Activated CD8-positive, alpha-beta memory T cell treated with anti-CD3 and anti-CD28 coated beads for 36 hours (primary cell): ENCODE measurements around the gene ZNF689. TPM values are rescaled to one million over a fixed set of nuclear protein-coding genes. Genes with fewer than 3 reads are reported as not detected.
"Not testable (repeated sequence)": the region's sequence is repeated elsewhere in the genome, so short reads cannot be mapped to it uniquely, and the experiment has no call there.

Experiments used
- CTCF ChIA-PET: fragments of 350-600 bp; sonication (Branson Sonifier 250); formaldehyde crosslinking; loops from one replicate; lab custom pipeline; 2021; ENCODE audit warnings: antibody characterized with exemption; lab: Charles Lee
- POLR2A ChIA-PET: fragments of 350-600 bp; sonication (Branson Sonifier 250); formaldehyde crosslinking; loops from one replicate; lab custom pipeline; 2021; ENCODE audit warnings: antibody characterized with exemption; lab: Charles Lee
- total RNA-seq, 2 experiments: library from RNA; stranded (reverse); gene quantifications; one replicate each; pipeline ENCODE4 v1.2.3, GENCODE V29; 2021

The ZNF689 gene
- total RNA-seq, 2 experiments from 2014 or later: 12.5 to 12.7 TPM

DNA sequence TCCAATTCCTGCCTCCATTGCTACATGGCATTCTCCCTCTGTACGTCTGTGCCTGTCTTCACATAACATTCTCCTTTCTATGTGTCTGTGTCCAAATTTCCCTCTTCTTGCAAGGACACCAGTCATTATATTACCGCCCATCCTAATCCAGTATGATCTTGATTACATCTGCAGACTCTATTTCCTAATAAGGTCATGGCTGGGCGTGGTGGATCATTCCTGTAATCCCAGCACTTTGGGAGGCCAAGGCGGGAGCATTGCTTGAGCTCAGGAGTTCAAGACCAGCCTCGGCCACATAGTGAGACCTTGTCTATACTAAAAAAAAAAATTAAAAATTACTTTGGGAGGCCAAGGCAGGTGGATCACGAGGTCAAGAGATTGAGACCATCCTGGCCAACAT lies 35.5 kb upstream of the ZNF689 start:
- ChIA-PET CTCF (no interaction called here), POLR2A (no interaction called here)

DNA sequence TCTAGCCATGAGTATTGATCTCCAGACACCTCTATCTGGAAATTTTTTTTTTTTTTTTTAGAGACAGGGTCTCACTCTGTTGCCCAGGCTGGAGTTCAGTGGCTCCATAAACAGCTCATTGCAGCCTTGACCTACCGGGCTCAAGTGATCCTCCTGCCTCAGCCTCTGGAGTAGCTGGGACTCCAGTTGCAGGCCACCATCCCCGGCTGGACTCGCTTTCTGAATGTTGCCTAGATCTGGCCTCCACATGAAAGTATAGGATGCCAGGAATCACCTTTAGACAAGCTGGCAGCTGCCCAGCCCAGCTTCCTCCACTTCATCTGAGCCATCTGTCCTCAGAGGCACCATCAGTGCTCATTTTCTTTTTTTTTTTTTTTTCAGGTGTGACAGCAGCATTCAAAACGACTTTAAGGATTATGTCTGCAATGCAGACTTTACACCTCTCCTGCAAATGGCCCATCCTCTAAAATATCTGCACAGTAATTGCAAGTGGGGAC lies 34.2 kb upstream of the ZNF689 start:
- ChIA-PET CTCF (no interaction called here), POLR2A (no interaction called here)

DNA sequence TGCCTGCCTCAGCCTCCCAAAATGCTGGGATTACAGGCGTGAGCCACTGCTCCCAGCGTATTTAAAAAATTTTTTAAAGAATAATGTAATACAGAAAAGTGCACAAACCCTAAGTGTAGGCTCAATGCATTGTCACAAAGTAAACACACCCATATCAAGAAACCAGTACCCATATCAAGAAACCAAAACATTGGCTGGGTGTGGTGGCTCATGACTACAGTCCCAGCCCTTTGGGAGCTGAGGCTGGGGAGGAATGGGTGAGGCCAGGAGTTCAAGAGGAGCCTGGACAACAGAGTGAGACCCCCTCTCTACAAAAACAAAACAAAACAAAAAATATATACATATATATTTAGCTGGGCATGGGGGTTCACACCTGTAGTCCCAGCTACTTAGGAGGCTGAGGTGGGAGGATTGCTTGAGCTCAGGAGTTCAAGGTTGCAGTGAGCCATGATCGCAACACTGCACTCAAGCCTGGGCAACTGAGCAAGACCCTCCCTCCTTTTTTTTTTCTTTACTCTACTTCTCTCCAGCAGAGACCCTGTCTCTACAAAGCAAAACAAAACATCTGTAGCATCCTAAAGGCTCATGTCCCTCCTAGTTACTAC lies 31.3 kb upstream of the ZNF689 start:
- POLR2A ChIA-PET: no interaction called here

DNA sequence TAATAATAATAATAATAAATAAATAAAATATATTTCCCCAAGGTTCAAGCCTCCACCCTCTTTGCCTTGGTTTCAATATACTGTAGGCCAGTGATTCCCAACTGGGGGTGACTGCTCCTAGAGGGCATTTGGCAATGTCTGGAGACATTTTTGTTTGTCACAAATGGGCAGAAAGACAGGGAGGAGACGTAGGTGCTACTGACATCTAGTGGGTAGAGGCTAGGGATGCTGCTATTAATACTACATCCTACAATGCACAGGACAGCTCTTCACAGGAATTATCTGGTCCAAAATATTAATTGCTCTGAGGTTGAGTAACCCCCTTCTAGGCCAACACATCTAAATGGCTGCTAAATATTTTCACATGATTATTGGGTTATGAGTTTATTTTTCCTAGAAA lies 27.8 kb upstream of the ZNF689 start:
- ChIA-PET POLR2A (no interaction called here), CTCF (no interaction called here)

More for the DNA sequence above, 31.3 kb upstream of the ZNF689 start:
- CTCF ChIA-PET: no interaction called here

DNA sequence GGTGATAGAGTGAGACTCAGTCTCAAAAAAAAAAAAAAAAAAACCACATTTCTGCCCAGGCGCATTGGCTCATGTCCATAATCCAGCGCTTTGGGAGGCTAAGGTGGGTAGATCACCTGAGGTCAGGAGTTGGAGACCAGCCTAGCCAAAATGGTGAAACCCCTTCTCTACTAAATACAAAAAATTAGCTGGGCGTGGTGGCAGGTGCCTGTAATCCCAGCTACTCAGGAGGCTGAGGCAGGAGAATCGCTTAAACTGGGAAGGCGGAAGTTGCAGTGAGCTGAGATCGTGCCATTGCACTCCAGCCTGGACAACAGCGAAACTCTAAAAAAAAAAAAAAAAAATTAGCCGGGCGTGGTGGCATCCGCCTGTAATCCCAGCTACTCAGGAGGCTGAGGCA lies 26.9 kb upstream of the ZNF689 start:
- CTCF ChIA-PET: interaction anchor here (0.6 to 0.7 kb wide), 5 partner anchors 11 to 243 kb away, joined by 3 to 4 read pairs (median 4); no protein-coding TSS in a partner anchor
- POLR2A ChIA-PET: not testable (repeated sequence)

DNA sequence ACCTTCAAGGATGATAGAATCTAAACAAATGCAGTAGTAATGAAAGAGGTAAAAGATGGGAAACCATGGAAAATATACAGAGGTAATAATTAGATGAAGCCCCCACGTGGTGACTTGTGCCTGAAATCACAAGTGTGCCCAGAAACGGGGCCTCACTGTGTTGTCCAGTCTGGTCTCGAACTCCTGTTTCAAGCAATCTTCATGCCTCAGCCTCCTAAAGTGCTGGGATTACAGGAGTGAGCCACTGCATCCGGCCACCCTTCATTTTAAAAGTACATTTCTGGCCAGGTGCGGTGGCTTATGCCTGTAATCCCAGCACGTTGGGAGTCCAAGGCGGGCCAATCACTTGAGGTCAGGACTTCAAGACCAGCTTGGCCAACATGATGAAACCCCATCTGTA lies 26.4 kb upstream of the ZNF689 start:
- POLR2A ChIA-PET: no interaction called here
- CTCF ChIA-PET: interaction anchor here (0.6 to 0.7 kb wide), 5 partner anchors 12 to 243 kb away, joined by 3 to 4 read pairs (median 4); no protein-coding TSS in a partner anchor

DNA sequence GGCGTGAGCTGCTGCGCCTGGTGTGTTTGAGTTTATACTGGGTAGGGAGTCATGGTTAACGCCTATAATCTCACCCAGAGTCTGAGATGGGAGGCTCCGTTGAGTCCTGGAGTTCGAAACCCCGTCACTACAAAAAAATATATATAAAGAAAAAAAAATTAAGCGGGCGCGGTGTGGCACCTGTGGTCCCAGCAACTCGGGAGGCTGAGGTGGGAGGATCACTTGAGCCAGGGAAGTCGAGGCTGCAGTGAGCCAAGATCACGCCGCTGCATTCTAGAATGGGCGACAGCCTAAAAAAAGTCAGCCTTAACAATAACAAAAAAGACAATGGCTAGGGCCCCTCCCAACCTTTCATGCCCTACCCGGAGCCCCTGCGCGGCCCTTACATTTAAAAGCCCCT lies 23.3 kb upstream of the ZNF689 start:
- POLR2A ChIA-PET: interaction anchor here (0.6 to 1.0 kb wide), 6 partner anchors 23 to 542 kb away, joined by 3 to 5 read pairs (median 3); partner anchors contain the start of genes TBX6, ZNF689 and ZNF771

DNA sequence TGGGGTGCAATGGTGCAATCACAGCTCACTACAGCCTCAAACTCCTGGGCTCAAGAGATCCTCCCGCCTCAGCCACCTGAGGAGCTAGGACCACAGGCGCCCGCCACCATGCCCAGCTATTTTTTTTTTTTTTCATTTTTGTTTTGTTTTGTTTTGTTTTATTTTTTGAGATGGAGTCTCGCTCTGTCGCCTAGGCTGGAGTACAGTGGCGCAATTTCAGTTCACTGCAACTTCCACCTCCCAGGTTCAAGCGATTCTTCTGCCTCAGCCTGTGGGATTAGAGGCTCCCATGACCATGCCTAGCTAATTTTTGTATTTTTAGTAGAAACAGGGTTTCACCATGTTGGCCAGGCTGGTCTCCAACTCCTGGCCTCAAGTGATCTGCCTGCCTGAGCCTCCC lies 22.3 kb upstream of the ZNF689 start:
- POLR2A ChIA-PET: interaction anchor here (1.1 kb wide), 1 partner anchor 250 kb away, joined by 6 read pairs; the partner anchor contains the start of gene SEPTIN1

More for the DNA sequence above, 23.3 kb upstream of the ZNF689 start:
- CTCF ChIA-PET: interaction anchor here (1.0 to 1.3 kb wide), 2 partner anchors 25 to 35 kb away, joined by 4 read pairs; partner anchors contain the start of gene FBRS

DNA sequence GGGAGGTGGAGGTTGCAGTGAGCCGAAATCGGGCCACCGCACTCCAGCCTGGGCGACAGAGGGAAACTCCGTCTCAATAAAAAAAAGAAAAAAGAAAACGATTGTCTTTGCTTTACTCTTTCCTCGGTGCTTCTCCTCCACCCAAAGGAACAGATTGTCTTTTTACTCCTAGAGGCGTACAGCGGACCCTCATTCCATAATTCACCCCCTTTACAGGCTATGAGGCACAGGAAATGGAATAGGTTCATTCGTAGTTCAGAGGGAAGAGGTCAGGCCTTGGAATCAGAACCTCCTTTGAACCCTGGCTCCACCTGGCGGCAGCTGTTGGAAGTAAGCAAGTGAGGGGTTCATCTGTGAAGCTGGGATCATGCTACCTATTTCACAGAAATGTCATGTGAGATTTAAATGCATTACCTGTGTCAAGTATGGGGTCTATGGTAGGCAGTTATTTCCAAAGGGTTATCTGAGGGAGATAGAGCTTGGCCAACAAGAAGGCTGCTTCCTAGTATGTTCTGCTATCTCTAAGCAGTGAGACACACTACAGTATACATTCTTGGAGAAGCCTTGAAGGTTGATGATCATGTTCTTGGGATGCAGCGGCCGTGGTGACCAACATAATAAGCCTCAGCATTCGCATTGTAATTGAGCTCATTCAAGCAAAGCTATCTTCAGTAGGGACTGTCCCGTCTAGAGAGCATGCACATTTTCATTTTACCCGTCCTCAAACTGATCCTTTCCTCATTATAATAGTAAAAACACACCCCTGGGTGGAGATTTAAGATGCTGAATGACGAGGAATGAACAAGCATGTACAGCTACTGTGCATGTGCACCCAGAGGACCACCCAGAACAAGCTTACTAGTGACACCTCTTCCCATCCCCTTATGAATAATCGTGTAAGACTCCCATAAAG lies 18.7 kb upstream of the ZNF689 start:
- ChIA-PET POLR2A (interaction anchor here (0.6 kb wide), 2 partner anchors 72 to 86 kb away, joined by 3 read pairs; no protein-coding TSS in a partner anchor), CTCF (interaction anchor here (0.6 to 2.2 kb wide), 19 partner anchors 14 to 220 kb away, joined by 3 to 13 read pairs (median 4); partner anchors contain the start of genes DCTPP1, ZNF747, ZNF764 and ZNF785)

More for the DNA sequence above, 22.3 kb upstream of the ZNF689 start:
- CTCF ChIA-PET: interaction anchor here (0.5 to 1.3 kb wide), 4 partner anchors 18 to 451 kb away, joined by 3 to 4 read pairs (median 4); no protein-coding TSS in a partner anchor

DNA sequence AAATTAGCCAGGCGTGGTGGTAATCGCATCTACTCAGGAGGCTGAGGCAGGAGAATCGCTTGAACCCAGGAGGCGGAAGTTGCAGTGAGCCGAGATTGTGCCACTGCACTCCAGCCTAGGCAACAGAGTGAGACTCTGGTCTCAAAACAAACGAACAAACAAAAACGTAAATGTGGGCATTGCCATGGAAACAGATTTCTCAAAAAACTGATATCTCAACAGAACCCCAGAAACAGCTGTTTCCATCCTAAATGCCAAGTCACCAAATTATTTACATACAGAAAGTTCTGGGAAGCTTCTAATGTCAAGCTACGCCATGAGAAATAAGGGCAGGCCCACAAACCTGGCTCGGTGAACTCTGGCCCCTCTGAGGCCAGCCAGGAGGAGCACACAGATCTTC lies 16.0 kb upstream of the ZNF689 start:
- ChIA-PET POLR2A (interaction anchor here (0.6 kb wide), 1 partner anchor 26 kb away, joined by 4 read pairs; no protein-coding TSS in a partner anchor), CTCF (interaction anchor here (0.6 to 1.4 kb wide), 4 partner anchors 11 to 281 kb away, joined by 3 to 6 read pairs (median 3); partner anchors contain the start of gene ZNF785)

DNA sequence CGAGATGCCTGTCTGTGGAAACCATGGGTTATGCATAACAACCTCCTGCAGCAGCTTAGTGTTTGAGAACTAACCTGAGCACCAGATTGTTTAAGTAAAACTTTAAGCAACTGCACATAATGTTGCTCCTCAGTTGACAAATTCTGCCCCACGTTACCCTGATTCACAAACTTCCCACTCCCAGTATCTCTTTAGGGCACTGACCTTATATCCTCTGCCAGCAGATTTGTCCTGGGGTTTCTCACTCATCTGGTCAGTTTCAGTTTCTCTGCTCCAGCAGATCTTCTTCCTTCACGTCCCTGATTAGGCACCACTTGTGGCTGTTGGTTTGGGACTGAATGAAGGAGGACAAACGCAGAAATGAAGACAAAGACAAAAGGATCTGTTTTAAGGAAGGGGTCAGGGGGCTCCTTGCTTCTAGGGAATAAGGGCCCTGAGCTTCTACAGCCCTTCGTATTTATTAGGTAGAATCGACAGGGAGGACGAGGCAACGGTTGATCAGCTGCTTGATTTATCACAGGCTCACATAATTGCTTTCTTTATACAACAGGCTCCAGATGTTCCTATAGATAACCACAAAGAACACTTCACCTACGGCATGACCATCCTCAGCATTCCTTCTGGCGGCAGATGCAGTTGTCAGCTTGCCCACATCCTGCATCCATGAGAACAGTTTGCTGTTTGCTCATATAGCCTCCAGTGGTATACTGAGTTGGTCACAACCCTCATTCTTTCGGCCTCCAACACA lies 13.5 kb upstream of the ZNF689 start:
- CTCF ChIA-PET: no interaction called here
- POLR2A ChIA-PET: no interaction called here

DNA sequence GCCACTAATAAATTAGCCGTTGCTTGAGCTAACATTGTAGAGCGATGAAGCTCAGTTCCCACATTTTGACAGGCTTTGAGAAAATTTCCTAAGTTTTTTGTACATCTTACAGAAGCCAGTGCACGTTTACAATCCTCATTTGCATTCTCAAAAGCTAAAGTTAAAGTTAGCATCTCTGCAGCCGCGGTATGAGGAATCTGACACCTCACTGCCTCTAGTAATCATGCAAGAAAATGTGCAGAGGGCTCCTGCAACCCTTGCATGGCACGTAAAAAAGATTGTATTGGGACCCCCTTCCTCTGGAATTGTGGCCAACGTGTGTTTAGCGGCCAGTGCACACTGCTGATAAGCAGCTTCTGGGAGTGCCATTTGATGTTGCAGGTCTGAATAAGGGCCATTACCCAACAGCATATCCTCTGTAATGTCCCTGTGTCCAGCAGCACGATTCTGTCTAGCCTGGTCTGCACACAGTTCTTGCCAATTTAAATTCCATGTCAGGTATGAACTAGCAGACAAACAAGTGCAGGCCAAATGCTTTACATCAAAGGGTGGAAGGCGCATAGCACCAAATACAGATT lies 12.4 kb upstream of the ZNF689 start:
- ChIA-PET POLR2A (no interaction called here), CTCF (interaction anchor here (1.3 kb wide), 1 partner anchor 192 kb away, joined by 4 read pairs; the partner anchor contains the start of gene DCTPP1)

DNA sequence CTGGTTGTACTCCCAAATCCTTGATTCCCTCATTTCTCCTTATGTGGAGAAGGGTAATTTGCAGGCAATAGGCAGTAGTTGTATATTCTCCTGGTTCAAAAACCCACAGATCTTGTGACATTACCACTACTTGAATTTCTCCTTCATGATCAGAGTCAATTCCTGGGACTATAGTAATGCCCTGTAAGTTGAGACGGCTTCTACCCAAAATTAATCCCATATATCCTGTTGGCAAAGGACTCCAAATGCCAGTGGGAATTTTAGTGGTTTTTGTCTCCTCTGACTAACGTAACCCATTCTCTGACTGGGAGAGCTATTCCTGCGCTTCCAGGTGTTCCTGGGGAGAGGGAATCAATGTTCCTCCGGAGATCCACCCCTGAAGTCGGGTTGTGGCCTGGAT lies 11.6 kb upstream of the ZNF689 start:
- ChIA-PET CTCF (interaction anchor here (0.9 to 1.3 kb wide), 2 partner anchors 13 to 192 kb away, joined by 3 to 4 read pairs; partner anchors contain the start of gene DCTPP1), POLR2A (no interaction called here)

DNA sequence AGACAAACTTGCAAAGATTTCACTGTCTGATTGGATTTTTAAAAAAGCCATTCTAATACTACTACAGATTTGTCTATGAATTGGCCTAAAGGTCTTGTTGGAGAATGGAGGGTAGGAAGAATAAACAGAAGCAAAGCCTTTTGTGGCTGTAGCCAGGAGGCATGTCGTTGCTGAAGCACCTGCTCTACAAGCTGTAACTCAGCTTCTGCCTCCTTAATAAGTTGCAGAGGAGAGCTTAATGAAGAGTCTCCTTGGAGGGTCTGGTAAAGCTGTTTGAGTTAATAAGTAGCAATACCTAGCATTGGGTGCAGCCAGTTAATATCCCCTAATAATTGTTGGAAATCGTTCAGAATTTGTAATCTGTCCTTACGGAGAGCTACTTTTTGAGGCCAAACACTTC lies 10.0 kb upstream of the ZNF689 start:
- ChIA-PET CTCF (no interaction called here), POLR2A (no interaction called here)

DNA sequence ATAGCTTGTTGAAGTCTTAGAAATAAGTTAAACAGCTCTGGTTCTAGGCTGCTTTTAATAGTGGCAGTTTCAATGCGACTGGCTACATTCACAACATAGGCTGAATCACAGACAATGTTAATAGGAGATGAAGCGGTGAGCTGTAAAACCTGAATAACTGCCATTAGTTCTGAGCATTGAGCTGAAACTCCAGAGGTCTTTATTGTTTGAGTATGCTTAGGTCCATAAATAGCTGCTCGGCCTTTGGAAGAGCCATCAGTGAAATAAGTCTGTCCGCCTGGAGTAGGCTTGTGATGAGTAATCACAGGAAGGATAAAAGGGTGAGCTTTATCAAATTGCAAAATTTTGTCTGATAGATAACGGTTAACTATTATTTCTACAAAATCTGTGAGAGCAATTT lies 9.4 kb upstream of the ZNF689 start:
- ChIA-PET CTCF (interaction anchor here (0.8 kb wide), 1 partner anchor 94 kb away, joined by 4 read pairs; no protein-coding TSS in a partner anchor), POLR2A (no interaction called here)

DNA sequence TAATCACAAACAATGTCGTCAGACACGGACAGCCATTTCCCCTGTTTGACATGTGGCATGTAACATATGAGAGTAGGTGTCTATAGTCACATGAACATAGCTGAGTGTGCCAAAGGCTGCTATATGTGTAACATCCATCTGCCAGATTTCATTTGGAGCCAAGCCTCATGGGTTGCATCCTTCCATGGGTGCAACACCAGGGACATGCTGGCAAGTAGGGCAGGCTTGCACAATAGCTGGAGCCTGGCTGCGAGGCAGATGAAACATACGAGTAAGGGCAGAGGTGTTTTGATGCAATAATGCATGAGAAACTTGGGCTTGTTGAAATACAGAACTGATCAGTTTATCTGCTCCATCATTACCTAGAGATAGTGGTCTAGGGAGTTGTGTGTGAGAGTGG lies 9.0 kb upstream of the ZNF689 start:
- CTCF ChIA-PET: interaction anchor here (0.8 kb wide), 1 partner anchor 94 kb away, joined by 4 read pairs; no protein-coding TSS in a partner anchor
- POLR2A ChIA-PET: no interaction called here

DNA sequence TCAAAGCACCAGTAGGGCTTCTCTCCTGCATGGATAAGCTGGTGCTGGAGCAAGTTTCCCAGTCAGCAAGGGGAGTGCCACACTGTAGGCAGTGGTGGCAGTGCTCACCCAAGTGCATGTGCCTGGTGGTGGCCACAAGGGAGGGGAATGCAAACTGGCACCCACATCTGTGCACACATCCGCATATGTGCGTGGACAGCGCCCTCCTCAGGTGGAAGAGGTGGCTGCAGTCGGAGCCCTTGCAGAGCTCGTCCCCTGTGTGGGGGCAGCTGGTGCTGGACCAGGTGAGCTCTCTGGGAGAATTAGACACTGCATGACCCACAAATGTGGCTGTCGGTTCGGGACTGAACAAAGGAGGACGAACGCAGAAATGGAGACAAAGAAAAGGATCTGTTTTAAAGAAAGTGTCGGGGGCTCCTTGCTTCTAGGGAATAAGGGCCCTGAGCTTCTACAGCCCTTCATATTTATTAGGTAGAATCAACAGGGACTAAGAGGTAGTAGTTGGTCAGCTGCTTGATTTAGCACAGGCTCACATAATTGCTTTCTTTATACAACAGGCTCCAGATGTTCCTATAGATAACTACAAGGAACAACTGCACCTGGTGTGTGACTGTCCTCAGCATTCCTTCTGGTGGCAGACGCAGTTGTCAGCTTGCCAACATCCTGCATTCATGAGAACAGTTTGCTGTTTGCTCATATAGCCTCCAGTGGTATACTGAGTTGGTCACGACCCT lies 5.3 kb upstream of the ZNF689 start:
- POLR2A ChIA-PET: no interaction called here
- CTCF ChIA-PET: interaction anchor here (0.7 to 2.9 kb wide), 17 partner anchors 8 to 473 kb away, joined by 3 to 13 read pairs (median 3); no protein-coding TSS in a partner anchor
